Panc1 (cell line): Measurements from ENCODE around the gene FBXL12. TPM values are rescaled to one million over a fixed set of nuclear protein-coding genes. Genes with fewer than 3 reads are reported as not detected.

Experiments used
- ATAC-seq: fragments of 200-7000 bp; cut with Tn5 transposase; 2 replicates; pipeline ENCODE4 v1.9.1; 2020; ENCODE audit warnings: mild to moderate bottlenecking, moderate library complexity
- BruUV-seq: library from RNA; stranded (reverse); fragments of 400-500 nt; replicated peaks from 2 replicates; lab custom pipeline; 2021; lab: Mats Ljungman, UMichigan
- CTCF ChIA-PET: fragments of 300-600 bp; sonication (Branson Sonifier 250); formaldehyde crosslinking; loops from one replicate; lab custom pipeline; 2022; ENCODE audit warnings: antibody characterized with exemption; lab: Charles Lee
- POLR2A ChIA-PET: fragments of 300-600 bp; sonication (Branson Sonifier 250); formaldehyde crosslinking; loops from one replicate; lab custom pipeline; 2022; ENCODE audit warnings: antibody characterized with exemption; lab: Charles Lee
- DNase-seq: peaks from one replicate; pipeline ENCODE4 v3.0.0-alpha.2; 2010; ENCODE audit warnings: low read depth, low spot score
- H3K27ac ChIP-seq: 2 replicates; pipeline ENCODE4 v1.5.1; 2011; ENCODE audit warnings: mild to moderate bottlenecking, low read length, inconsistent platforms
- H3K27me3 ChIP-seq: fragments of 200-500 bp; sonication (Bioruptor generic); 2 replicates; pipeline ENCODE4 v1.6.0; 2014; ENCODE audit warnings: low read length, inconsistent platforms; ENCODE audit not compliant: control insufficient read depth, insufficient read depth
- H3K36me3 ChIP-seq: fragments of 200-500 bp; sonication (Bioruptor generic); 2 replicates; pipeline ENCODE4 v1.5.1; 2014; ENCODE audit warnings: inconsistent platforms, mild to moderate bottlenecking, low read length, moderate library complexity; ENCODE audit not compliant: control insufficient read depth, insufficient read depth
- H3K4me1 ChIP-seq: 2 replicates; pipeline ENCODE4 v1.5.1; 2011; ENCODE audit warnings: inconsistent platforms, mild to moderate bottlenecking, low read length, moderate library complexity; ENCODE audit not compliant: control insufficient read depth, insufficient read depth
- H3K4me3 ChIP-seq, 2 experiments: 2 replicates each; pipeline ENCODE4 v1.5.1; 2011 to 2012; ENCODE audit warnings: low read depth in 2 of 2, low read length in 2 of 2, mild to moderate bottlenecking in 2 of 2, inconsistent platforms in 1 of 2, moderate library complexity in 1 of 2
- H3K9me3 ChIP-seq: fragments of 200-500 bp; sonication (Bioruptor generic); 2 replicates; pipeline ENCODE4 v1.5.1; 2014; ENCODE audit warnings: low read depth, mild to moderate bottlenecking, inconsistent platforms, low read length, moderate library complexity; ENCODE audit not compliant: control insufficient read depth, insufficient read depth
- CTCF ChIP-seq: fragments of 450-650 bp; IDR thresholded peaks from 2 replicates; pipeline ENCODE4 v1.5.1; 2017; ENCODE audit warnings: mild to moderate bottlenecking
- POLR2AphosphoS5 ChIP-seq: IDR thresholded peaks from 2 replicates; pipeline ENCODE4 v1.6.1; 2012; ENCODE audit warnings: mild to moderate bottlenecking, low read depth, low read length, moderate library complexity
- REST ChIP-seq, 2 experiments: IDR thresholded peaks; 2 replicates each; pipeline ENCODE4 v1.6.1; 2011 to 2012; ENCODE audit warnings: low read depth in 2 of 2, control low read depth in 1 of 2, low read length in 1 of 2, mild to moderate bottlenecking in 1 of 2, moderate library complexity in 1 of 2; ENCODE audit not compliant: insufficient read depth in 1 of 2
- SIN3A ChIP-seq: IDR thresholded peaks from 2 replicates; pipeline ENCODE4 v1.6.1; 2012; ENCODE audit warnings: low read depth, mild to moderate bottlenecking, low read length, moderate library complexity, borderline replicate concordance; ENCODE audit not compliant: insufficient read depth
- TCF7L2 ChIP-seq: IDR thresholded peaks from 2 replicates; pipeline ENCODE4 v1.6.1; 2011; ENCODE audit warnings: mild to moderate bottlenecking, low read depth, low read length, inconsistent platforms
- in situ Hi-C: cut with HindIII; loops from 2 replicates; pipeline ENCODE4 v1.10.0; 2016; ENCODE audit warnings: low sequenced_read_pairs, low pct_unique_long_range_greater_than_20kb
- intact Hi-C: fragments of 100-400 bp; cut with micrococcal nuclease; formaldehyde crosslinking; loops from one replicate; pipeline ENCODE4 v1.10.0; 2022; ENCODE audit not compliant: unreplicated experiment
- total RNA-seq: library from RNA; stranded (reverse); gene quantifications from one replicate; pipeline ENCODE4 v1.2.1, GENCODE V29; 2021; ENCODE audit not compliant: unreplicated experiment

FBXL12 gene
- total RNA-seq, 1 experiment from 2014 or later = 29.2 TPM

GRCh38 chr19:9828551-9829063 lies 9.7 kb upstream of the FBXL12 start:
- no peaks in the 10 kb centered on the region for H3K9me3 ChIP-seq
- POLR2A ChIA-PET = no interaction called here
- CTCF ChIA-PET = no interaction called here
- ATAC-seq = no peak
- H3K36me3 ChIP-seq = peaks cover 6% of the 10 kb centered on the region
- peak overlapping the region; percentile 88 for H3K27ac ChIP-seq
- peak overlapping the region; percentile 95 to 96 for H3K4me3 ChIP-seq
- no peaks in the 10 kb centered on the region for H3K27me3 ChIP-seq
- DNase-seq = no peak
- no TSS peak for BruUV-seq
- intact Hi-C loops = no loop called here
- in situ Hi-C loops = no loop called here
- no peaks in the 10 kb centered on the region for H3K4me1 ChIP-seq
- no peak for TF ChIP-seq POLR2AphosphoS5
- TF ChIP-seq CTCF = no peak
- TF ChIP-seq SIN3A = no peak
- no peak for TF ChIP-seq REST (IDR thresholded peaks at IDR 0.05; ENCODE audit: insufficient read depth in 1 of 2, low read depth in 2 of 2, low read length in 1 of 2)
- no peak for TF ChIP-seq TCF7L2

GRCh38 chr19:9827289-9828238 lies 8.7 kb upstream of the FBXL12 start, which contains the start of gene UBL5:
Gene UBL5, plus strand, starts transcription at chr19:9827918. Its CDS starts 420 bp downstream, at chr19:9828338.
- peak; percentile 88 for TF ChIP-seq POLR2AphosphoS5
- TF ChIP-seq REST (IDR thresholded peaks at IDR 0.05; ENCODE audit: insufficient read depth in 1 of 2, low read depth in 2 of 2, low read length in 1 of 2) = no peak
- no peak for TF ChIP-seq CTCF
- TF ChIP-seq TCF7L2 = peak; percentile 82
- peak; percentile 91 for TF ChIP-seq SIN3A
- ATAC-seq (peak; percentile 98), DNase-seq (peak; percentile 30)
- peak within 1 kb of the TSS; percentile 88 for H3K27ac ChIP-seq
- H3K9me3 ChIP-seq = no peaks in the 10 kb centered on the region
- peaks cover 6% of the 10 kb centered on the region for H3K36me3 ChIP-seq
- ChIA-PET CTCF (no interaction called here), POLR2A (interaction anchor here (0.7 kb wide), 1 partner anchor 10 kb away, joined by 3 read pairs; no protein-coding TSS in a partner anchor)
- peak within 1 kb of the TSS; percentile 95 to 96 for H3K4me3 ChIP-seq
- in situ Hi-C loops = no loop called here
- intact Hi-C loops = no loop called here
- no peaks in the 10 kb centered on the region for H3K4me1 ChIP-seq
- no peaks in the 10 kb centered on the region for H3K27me3 ChIP-seq
- TSS peak; percentile 96 for BruUV-seq
